ENCODE measurements around the gene KCNIP4. TPM values are rescaled to one million over a fixed set of nuclear protein-coding genes. Genes with fewer than 3 reads are reported as not detected.

The KCNIP4 gene
- total and polyA plus RNA-seq, 2 experiments from 2014 or later: 0.14 to 0.63 TPM

GRCh38 chr4:20711335-20711734 is 1237.2 kb downstream of the KCNIP4 start (continued):
- TF ChIP-seq, protein P1, sequence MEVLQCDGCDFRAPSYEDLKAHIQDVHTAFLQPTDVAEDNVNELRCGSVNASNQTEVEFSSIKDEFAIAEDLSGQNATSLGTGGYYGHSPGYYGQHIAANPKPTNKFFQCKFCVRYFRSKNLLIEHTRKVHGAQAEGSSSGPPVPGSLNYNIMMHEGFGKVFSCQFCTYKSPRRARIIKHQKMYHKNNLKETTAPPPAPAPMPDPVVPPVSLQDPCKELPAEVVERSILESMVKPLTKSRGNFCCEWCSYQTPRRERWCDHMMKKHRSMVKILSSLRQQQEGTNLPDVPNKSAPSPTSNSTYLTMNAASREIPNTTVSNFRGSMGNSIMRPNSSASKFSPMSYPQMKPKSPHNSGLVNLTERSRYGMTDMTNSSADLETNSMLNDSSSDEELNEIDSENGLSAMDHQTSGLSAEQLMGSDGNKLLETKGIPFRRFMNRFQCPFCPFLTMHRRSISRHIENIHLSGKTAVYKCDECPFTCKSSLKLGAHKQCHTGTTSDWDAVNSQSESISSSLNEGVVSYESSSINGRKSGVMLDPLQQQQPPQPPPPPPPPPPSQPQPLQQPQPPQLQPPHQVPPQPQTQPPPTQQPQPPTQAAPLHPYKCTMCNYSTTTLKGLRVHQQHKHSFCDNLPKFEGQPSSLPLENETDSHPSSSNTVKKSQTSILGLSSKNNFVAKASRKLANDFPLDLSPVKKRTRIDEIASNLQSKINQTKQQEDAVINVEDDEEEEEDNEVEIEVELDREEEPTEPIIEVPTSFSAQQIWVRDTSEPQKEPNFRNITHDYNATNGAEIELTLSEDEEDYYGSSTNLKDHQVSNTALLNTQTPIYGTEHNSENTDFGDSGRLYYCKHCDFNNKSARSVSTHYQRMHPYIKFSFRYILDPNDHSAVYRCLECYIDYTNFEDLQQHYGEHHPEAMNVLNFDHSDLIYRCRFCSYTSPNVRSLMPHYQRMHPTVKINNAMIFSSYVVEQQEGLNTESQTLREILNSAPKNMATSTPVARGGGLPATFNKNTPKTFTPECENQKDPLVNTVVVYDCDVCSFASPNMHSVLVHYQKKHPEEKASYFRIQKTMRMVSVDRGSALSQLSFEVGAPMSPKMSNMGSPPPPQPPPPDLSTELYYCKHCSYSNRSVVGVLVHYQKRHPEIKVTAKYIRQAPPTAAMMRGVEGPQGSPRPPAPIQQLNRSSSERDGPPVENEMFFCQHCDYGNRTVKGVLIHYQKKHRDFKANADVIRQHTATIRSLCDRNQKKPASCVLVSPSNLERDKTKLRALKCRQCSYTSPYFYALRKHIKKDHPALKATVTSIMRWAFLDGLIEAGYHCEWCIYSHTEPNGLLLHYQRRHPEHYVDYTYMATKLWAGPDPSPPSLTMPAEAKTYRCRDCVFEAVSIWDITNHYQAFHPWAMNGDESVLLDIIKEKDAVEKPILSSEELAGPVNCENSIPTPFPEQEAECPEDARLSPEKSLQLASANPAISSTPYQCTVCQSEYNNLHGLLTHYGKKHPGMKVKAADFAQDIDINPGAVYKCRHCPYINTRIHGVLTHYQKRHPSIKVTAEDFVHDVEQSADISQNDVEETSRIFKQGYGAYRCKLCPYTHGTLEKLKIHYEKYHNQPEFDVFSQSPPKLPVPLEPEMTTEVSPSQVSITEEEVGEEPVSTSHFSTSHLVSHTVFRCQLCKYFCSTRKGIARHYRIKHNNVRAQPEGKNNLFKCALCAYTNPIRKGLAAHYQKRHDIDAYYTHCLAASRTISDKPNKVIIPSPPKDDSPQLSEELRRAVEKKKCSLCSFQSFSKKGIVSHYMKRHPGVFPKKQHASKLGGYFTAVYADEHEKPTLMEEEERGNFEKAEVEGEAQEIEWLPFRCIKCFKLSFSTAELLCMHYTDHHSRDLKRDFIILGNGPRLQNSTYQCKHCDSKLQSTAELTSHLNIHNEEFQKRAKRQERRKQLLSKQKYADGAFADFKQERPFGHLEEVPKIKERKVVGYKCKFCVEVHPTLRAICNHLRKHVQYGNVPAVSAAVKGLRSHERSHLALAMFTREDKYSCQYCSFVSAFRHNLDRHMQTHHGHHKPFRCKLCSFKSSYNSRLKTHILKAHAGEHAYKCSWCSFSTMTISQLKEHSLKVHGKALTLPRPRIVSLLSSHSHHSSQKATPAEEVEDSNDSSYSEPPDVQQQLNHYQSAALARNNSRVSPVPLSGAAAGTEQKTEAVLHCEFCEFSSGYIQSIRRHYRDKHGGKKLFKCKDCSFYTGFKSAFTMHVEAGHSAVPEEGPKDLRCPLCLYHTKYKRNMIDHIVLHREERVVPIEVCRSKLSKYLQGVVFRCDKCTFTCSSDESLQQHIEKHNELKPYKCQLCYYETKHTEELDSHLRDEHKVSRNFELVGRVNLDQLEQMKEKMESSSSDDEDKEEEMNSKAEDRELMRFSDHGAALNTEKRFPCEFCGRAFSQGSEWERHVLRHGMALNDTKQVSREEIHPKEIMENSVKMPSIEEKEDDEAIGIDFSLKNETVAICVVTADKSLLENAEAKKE (CRISPR knock-in tag; IDR thresholded peaks at IDR 0.05): no peak

GRCh38 chr4:20700007-20700761 is 1248.4 kb downstream of the KCNIP4 start, which contains the start of gene PACRGL:
PACRGL (plus strand) TSS chr4:20700458; CDS start chr4:20704482, 4,024 bp downstream.
- H3F3A ChIP-seq (replicated peaks; ENCODE audit: low read depth): no peaks in the 10 kb centered on the region
- peaks cover 5% of the 10 kb centered on the region; the same call in 1 of the 2 replicates for H3K36me3 ChIP-seq (ENCODE audit: insufficient read depth)

More at GRCh38 chr4:20700007-20700761, 1248.4 kb downstream of the KCNIP4 start, which contains the start of gene PACRGL:
- H3K27me3 ChIP-seq (ENCODE audit: insufficient read depth): no peaks in the 10 kb centered on the region
- H3K4me2 ChIP-seq: peak within 1 kb of the TSS; percentile 80
- peaks cover 2% of the 10 kb centered on the region for H3K27me3 Mint-ChIP-seq (ENCODE audit: insufficient read depth, low read depth, poor library complexity)
- peaks cover 30% of the 10 kb centered on the region for H3K79me2 ChIP-seq (replicated peaks; ENCODE audit: insufficient read depth)
- no peaks in the 10 kb centered on the region for H3K9me2 ChIP-seq (ENCODE audit: insufficient read depth)
- H3K27ac Mint-ChIP-seq: peak within 1 kb of the TSS; percentile 97
- H3K36me3 Mint-ChIP-seq (ENCODE audit: low read depth): peaks cover 11% of the 10 kb centered on the region
- peak within 1 kb of the TSS; percentile 91 for H3K4me3 Mint-ChIP-seq
- H2AFZ ChIP-seq: peak within 1 kb of the TSS; percentile 39
- H3K4me3 ChIP-seq: peak within 1 kb of the TSS; percentile 75
- DNase-seq (ENCODE audit: low spot score) (peak; percentile 98), ATAC-seq (peak; percentile 99)
- TF ChIP-seq POLR2AphosphoS5 (IDR thresholded peaks at IDR 0.05; ENCODE audit: low read depth) (peak; percentile 70), CREB1 (CRISPR knock-in tag; IDR thresholded peaks at IDR 0.05; ENCODE audit: low read depth) (peak; percentile 97), EZH2phosphoT487 (IDR thresholded peaks at IDR 0.05; ENCODE audit: unreplicated experiment) (no peak)
- TF ChIP-seq, protein P2, sequence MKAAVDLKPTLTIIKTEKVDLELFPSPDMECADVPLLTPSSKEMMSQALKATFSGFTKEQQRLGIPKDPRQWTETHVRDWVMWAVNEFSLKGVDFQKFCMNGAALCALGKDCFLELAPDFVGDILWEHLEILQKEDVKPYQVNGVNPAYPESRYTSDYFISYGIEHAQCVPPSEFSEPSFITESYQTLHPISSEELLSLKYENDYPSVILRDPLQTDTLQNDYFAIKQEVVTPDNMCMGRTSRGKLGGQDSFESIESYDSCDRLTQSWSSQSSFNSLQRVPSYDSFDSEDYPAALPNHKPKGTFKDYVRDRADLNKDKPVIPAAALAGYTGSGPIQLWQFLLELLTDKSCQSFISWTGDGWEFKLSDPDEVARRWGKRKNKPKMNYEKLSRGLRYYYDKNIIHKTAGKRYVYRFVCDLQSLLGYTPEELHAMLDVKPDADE (IDR thresholded peaks at IDR 0.05): peak; percentile 50; the same call in 1 of the 2 replicates
- no peaks in the 10 kb centered on the region for H3K9me3 Mint-ChIP-seq
- peaks cover 5% of the 10 kb centered on the region; the same call in 1 of the 2 replicates for H3K4me1 ChIP-seq (ENCODE audit: insufficient read depth)
- H3K4me1 Mint-ChIP-seq: peaks cover 6% of the 10 kb centered on the region; the same call in 2 of the 3 replicates
- H4K20me1 ChIP-seq (replicated peaks; ENCODE audit: insufficient read depth): 0 out of 2 replicates have a peak, but pooled peaks cover 4% of the 10 kb centered on the region
- no peak within 1 kb of the TSS; the same call in 1 of the 2 replicates for H3K27ac ChIP-seq (ENCODE audit: low read depth)
